Diencephalon (tissue), 1 donor: Measurements from ENCODE around the gene RAB33B. TPM values are rescaled to one million over a fixed set of nuclear protein-coding genes. Genes with fewer than 3 reads are reported as not detected.

Source experiments
- small RNA-seq: library from RNA; depleted of rRNA; stranded (forward); fragments of <200 nt; gene quantifications from one replicate; pipeline ENCODE3, GENCODE V24; 2014
- total RNA-seq: library from RNA; depleted of rRNA; stranded (reverse); fragments of >200 nt; gene quantifications from one replicate; pipeline ENCODE4 v1.2.3, GENCODE V29; 2014

Gene RAB33B
- 38.5 TPM for total RNA-seq

GRCh38 chr4:139454111-139455045, at the start of gene RAB33B:
Gene RAB33B (plus strand): TSS chr4:139454121. CDS start chr4:139454196, 75 bp downstream.

Small RNA genes lying within 50 kb of the gene (small RNA-seq; reads per million reads assigned to genes)
- gene RF01225: not detected

Other genes with a start within 250 kb of the RAB33B start
- gene MGARP, start 173.9 kb upstream of the RAB33B start, total RNA-seq: 0.46 TPM
- gene NAA15, start 152.6 kb upstream of the RAB33B start, total RNA-seq: 41.1 TPM
- 50.7 TPM for gene NDUFC1, start 151.6 kb upstream of the RAB33B start, total RNA-seq
- 20.3 TPM for gene SETD7, start 102.1 kb downstream of the RAB33B start, total RNA-seq
- gene MGST2, start 211.7 kb downstream of the RAB33B start, total RNA-seq: 11.1 TPM